ENCODE results near the gene TNRC18. TPM values are rescaled to one million over a fixed set of nuclear protein-coding genes. Genes with fewer than 3 reads are reported as not detected.
"Not testable (repeated sequence)": the region's sequence is repeated elsewhere in the genome, so short reads cannot be mapped to it uniquely, and the experiment has no call there.

Gene TNRC18
- total and polyA plus RNA-seq, 4 donors = 2.3 to 37.1 (median 20.4) TPM

DNA sequence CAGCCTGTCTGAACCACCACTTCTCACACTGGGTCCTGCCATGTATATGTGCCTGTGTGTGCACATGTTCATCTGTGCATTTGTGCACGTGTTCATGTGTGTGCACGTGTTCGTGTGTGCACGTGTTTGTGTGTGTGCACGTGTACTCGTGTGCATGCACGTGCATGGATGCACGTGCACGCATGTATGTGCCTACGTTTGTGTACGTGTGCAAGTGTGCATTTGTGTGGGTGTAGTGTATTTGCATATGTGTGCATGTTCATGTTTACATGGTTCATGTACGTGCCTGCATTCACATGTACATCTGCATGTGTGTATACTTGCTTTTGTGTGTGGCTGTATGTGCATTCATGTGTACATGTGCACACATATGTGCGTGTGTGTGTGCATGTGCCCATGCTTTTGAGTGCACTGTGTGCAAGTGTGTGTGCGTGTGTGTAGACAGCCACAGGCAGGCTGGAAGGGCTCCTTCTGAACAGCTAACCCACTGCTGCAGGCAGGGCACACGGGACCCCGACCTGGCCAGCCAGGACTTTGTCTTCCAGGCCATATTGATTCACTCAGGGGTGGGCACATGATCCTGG lies 112.7 kb downstream of the TNRC18 start:
- Histone ChIP-seq H3K27me3 (ENCODE audit: control insufficient read depth in 4 of 4, insufficient read depth in 4 of 4, low read length in 3 of 4) (no peaks in the 10 kb centered on the region), H3K9ac (ENCODE audit: low read depth in 1 of 2, low read length in 2 of 2) (no peak overlapping the region), H3K4me1 (ENCODE audit: control insufficient read depth in 4 of 4, insufficient read depth in 4 of 4, low read length in 3 of 4) (no peaks in the 10 kb centered on the region), H3K9me3 (ENCODE audit: control insufficient read depth in 4 of 4, low read length in 3 of 4) (no peaks in the 10 kb centered on the region), H3K27ac (ENCODE audit: low read depth in 1 of 2, low read length in 2 of 2) (no peak overlapping the region), H3K36me3 (ENCODE audit: control insufficient read depth in 4 of 4, insufficient read depth in 3 of 4, low read depth in 1 of 4, low read length in 3 of 4) (peaks cover 21 to 50% (median 23%) of the 10 kb centered on the region in 4 donors), H3K4me3 (ENCODE audit: low read depth in 1 of 3, low read length in 3 of 3) (no peak overlapping the region)
- TF ChIP-seq, protein P1, sequence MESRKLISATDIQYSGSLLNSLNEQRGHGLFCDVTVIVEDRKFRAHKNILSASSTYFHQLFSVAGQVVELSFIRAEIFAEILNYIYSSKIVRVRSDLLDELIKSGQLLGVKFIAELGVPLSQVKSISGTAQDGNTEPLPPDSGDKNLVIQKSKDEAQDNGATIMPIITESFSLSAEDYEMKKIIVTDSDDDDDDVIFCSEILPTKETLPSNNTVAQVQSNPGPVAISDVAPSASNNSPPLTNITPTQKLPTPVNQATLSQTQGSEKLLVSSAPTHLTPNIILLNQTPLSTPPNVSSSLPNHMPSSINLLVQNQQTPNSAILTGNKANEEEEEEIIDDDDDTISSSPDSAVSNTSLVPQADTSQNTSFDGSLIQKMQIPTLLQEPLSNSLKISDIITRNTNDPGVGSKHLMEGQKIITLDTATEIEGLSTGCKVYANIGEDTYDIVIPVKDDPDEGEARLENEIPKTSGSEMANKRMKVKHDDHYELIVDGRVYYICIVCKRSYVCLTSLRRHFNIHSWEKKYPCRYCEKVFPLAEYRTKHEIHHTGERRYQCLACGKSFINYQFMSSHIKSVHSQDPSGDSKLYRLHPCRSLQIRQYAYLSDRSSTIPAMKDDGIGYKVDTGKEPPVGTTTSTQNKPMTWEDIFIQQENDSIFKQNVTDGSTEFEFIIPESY (IDR thresholded peaks at IDR 0.05) = no peak
- TF ChIP-seq, protein P2, sequence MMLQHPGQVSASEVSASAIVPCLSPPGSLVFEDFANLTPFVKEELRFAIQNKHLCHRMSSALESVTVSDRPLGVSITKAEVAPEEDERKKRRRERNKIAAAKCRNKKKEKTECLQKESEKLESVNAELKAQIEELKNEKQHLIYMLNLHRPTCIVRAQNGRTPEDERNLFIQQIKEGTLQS (IDR thresholded peaks at IDR 0.05) = no peak
- no peak for TF ChIP-seq HNF4G (IDR thresholded peaks at IDR 0.05)
- TF ChIP-seq YY1 (IDR thresholded peaks at IDR 0.05) = no peak
- no peak for TF ChIP-seq GABPA (IDR thresholded peaks at IDR 0.05 in 1 of 2, conservative IDR thresholded peaks at IDR 0.05 in 1 of 2)
- no peak for TF ChIP-seq FOXA2 (IDR thresholded peaks at IDR 0.05)
- no peak for TF ChIP-seq RXRA (IDR thresholded peaks at IDR 0.05)
- TF ChIP-seq RAD21 (IDR thresholded peaks at IDR 0.05) = no peak
- TF ChIP-seq TAF1 (conservative IDR thresholded peaks at IDR 0.05) = no peak
- TF ChIP-seq EGR1 (IDR thresholded peaks at IDR 0.05; ENCODE audit: low read depth in 2 of 2) = no peak
- no peak for DNase-seq (ENCODE audit: low spot score)
- 92% methylated on average over 16 of the region's 16 CpGs for WGBS

DNA sequence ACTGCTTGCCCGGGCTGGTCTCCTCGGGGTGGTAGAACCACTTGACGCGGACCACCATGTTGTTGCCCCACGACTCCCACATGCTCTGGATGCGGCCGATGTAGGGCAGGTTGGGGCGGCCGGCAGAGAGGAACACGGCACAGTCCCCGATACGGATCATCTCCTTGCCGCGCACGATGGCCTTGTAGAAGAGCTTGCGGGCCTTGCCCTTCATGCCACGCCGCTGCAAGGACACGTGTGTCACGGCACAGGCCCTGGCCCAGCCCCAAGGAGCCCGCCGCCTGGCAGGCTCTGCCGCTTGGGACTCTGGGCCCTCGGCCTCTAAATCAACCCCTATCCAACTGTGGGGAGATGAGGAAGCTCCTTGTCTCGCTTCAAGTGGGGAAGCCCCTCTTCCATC lies 114.5 kb downstream of the TNRC18 start:
- DNase-seq (ENCODE audit: low spot score) = no peak
- WGBS = 97% methylated on average over 25 of the region's 25 CpGs
- TF ChIP-seq, protein P3, sequence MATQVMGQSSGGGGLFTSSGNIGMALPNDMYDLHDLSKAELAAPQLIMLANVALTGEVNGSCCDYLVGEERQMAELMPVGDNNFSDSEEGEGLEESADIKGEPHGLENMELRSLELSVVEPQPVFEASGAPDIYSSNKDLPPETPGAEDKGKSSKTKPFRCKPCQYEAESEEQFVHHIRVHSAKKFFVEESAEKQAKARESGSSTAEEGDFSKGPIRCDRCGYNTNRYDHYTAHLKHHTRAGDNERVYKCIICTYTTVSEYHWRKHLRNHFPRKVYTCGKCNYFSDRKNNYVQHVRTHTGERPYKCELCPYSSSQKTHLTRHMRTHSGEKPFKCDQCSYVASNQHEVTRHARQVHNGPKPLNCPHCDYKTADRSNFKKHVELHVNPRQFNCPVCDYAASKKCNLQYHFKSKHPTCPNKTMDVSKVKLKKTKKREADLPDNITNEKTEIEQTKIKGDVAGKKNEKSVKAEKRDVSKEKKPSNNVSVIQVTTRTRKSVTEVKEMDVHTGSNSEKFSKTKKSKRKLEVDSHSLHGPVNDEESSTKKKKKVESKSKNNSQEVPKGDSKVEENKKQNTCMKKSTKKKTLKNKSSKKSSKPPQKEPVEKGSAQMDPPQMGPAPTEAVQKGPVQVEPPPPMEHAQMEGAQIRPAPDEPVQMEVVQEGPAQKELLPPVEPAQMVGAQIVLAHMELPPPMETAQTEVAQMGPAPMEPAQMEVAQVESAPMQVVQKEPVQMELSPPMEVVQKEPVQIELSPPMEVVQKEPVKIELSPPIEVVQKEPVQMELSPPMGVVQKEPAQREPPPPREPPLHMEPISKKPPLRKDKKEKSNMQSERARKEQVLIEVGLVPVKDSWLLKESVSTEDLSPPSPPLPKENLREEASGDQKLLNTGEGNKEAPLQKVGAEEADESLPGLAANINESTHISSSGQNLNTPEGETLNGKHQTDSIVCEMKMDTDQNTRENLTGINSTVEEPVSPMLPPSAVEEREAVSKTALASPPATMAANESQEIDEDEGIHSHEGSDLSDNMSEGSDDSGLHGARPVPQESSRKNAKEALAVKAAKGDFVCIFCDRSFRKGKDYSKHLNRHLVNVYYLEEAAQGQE (IDR thresholded peaks at IDR 0.05) = no peak
- TF ChIP-seq TAF1 (conservative IDR thresholded peaks at IDR 0.05) = no peak
- no peak for TF ChIP-seq GABPA (IDR thresholded peaks at IDR 0.05 in 1 of 2, conservative IDR thresholded peaks at IDR 0.05 in 1 of 2)
- TF ChIP-seq, protein P4, sequence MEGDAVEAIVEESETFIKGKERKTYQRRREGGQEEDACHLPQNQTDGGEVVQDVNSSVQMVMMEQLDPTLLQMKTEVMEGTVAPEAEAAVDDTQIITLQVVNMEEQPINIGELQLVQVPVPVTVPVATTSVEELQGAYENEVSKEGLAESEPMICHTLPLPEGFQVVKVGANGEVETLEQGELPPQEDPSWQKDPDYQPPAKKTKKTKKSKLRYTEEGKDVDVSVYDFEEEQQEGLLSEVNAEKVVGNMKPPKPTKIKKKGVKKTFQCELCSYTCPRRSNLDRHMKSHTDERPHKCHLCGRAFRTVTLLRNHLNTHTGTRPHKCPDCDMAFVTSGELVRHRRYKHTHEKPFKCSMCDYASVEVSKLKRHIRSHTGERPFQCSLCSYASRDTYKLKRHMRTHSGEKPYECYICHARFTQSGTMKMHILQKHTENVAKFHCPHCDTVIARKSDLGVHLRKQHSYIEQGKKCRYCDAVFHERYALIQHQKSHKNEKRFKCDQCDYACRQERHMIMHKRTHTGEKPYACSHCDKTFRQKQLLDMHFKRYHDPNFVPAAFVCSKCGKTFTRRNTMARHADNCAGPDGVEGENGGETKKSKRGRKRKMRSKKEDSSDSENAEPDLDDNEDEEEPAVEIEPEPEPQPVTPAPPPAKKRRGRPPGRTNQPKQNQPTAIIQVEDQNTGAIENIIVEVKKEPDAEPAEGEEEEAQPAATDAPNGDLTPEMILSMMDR (IDR thresholded peaks at IDR 0.05; ENCODE audit: low read depth, low read length, missing input control) = no peak
- TF ChIP-seq, protein P5, sequence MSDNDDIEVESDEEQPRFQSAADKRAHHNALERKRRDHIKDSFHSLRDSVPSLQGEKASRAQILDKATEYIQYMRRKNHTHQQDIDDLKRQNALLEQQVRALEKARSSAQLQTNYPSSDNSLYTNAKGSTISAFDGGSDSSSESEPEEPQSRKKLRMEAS (IDR thresholded peaks at IDR 0.05) = no peak
- TF ChIP-seq JUND (IDR thresholded peaks at IDR 0.05) = no peak
- no peak for TF ChIP-seq NR2F2 (IDR thresholded peaks at IDR 0.05)
- no peak for TF ChIP-seq FOXA1 (IDR thresholded peaks at IDR 0.05)
- TF ChIP-seq RAD21 (IDR thresholded peaks at IDR 0.05) = no peak
- TF ChIP-seq YY1 (IDR thresholded peaks at IDR 0.05) = no peak
- TF ChIP-seq EGR1 (IDR thresholded peaks at IDR 0.05; ENCODE audit: low read depth in 2 of 2) = no peak
- TF ChIP-seq HNF4A (conservative IDR thresholded peaks at IDR 0.05) = no peak
- TF ChIP-seq SP1 (IDR thresholded peaks at IDR 0.05) = no peak

DNA sequence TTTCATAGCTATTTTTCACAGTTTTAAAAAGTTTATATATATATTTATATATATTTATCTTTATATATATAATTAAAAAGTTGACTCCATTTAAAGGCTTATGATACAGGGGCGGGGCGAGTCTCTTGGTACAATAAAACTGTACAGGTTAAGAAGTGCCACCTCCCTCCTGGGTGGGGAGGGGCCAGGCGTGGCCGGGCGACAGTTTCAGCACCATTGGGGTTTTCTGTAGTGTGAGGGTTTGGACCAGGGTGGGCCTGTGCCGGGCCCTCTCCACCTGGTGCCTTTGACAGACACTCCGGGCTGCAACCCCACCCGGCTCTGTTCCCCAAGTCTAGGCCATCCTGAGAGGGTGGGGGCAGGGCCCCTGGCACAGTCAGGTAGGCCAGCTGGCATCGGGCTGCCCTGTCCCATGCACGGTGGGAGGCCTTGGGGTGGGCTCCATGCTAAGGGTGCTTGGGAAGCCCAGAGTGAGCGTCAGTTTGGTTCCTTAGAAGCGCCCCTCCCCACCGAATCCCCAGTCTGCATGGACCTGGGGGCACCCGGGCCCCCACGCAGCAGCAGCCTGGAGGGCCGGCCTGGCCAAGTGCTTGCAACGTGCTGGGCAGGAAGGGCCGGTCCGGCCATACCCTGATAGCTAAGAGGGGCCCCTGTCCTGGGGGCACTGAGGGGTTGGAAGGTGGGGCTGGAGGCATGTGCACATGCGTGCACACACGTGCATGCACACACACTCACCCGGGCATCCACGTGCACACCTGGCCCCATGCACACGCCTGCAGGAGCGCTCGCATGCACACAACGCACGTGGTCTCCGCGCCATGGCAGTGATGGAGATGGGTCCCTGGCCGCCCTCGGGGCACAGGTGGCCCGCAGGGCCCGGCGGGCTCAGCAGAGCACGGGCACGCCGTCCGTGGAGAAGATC lies 116.2 kb downstream of the TNRC18 start:
- not testable (repeated sequence) for H3K4me1 ChIP-seq (ENCODE audit: control insufficient read depth in 4 of 4, insufficient read depth in 4 of 4, low read length in 3 of 4); H3K27ac ChIP-seq (ENCODE audit: low read depth in 1 of 2, low read length in 2 of 2); H3K27me3 ChIP-seq (ENCODE audit: control insufficient read depth in 4 of 4, insufficient read depth in 4 of 4, low read length in 3 of 4); H3K9me3 ChIP-seq (ENCODE audit: control insufficient read depth in 4 of 4, low read length in 3 of 4); H3K4me3 ChIP-seq (ENCODE audit: low read depth in 1 of 3, low read length in 3 of 3); H3K9ac ChIP-seq (ENCODE audit: low read depth in 1 of 2, low read length in 2 of 2); DNase-seq (ENCODE audit: low spot score)
- peaks cover 12 to 34% (median 16%) of the 10 kb centered on the region in 4 donors for H3K36me3 ChIP-seq (ENCODE audit: control insufficient read depth in 4 of 4, insufficient read depth in 3 of 4, low read depth in 1 of 4, low read length in 3 of 4)
- 93% methylated on average over 39 of the region's 39 CpGs for WGBS

More for the DNA sequence above, 114.5 kb downstream of the TNRC18 start:
- Histone ChIP-seq H3K4me3 (ENCODE audit: low read depth in 1 of 3, low read length in 3 of 3) (no peak overlapping the region), H3K9ac (ENCODE audit: low read depth in 1 of 2, low read length in 2 of 2) (no peak overlapping the region), H3K4me1 (ENCODE audit: control insufficient read depth in 4 of 4, insufficient read depth in 4 of 4, low read length in 3 of 4) (no peaks in the 10 kb centered on the region), H3K27me3 (ENCODE audit: control insufficient read depth in 4 of 4, insufficient read depth in 4 of 4, low read length in 3 of 4) (no peaks in the 10 kb centered on the region), H3K9me3 (ENCODE audit: control insufficient read depth in 4 of 4, low read length in 3 of 4) (no peaks in the 10 kb centered on the region), H3K27ac (ENCODE audit: low read depth in 1 of 2, low read length in 2 of 2) (no peak overlapping the region), H3K36me3 (ENCODE audit: control insufficient read depth in 4 of 4, insufficient read depth in 3 of 4, low read depth in 1 of 4, low read length in 3 of 4) (peaks cover 12 to 35% (median 16%) of the 10 kb centered on the region in 4 donors)

All from liver (tissue), 9 donors.